ENCODE measurements around the gene ST7. TPM values are rescaled to one million over a fixed set of nuclear protein-coding genes. Genes with fewer than 3 reads are reported as not detected.

Gene ST7
- total RNA-seq, 4 donors from 2014 or later = 7.2 to 47.9 (median 19.1) TPM

GRCh38 chr7:117158941-117159697 lies 205.8 kb downstream of the ST7 start:
- TF ChIP-seq POLR2AphosphoS5 (IDR thresholded peaks at IDR 0.05) (peak in 1 of 3 donors; percentile 54), CTCF (IDR thresholded peaks at IDR 0.05) (no peak), EP300 (IDR thresholded peaks at IDR 0.05; ENCODE audit: low read depth) (no peak), POLR2A (IDR thresholded peaks at IDR 0.05) (no peak)
- in situ Hi-C loops (cut with MboI; ENCODE audit: low pct_ligation_motif_present in 1 of 4, low pct_unique_long_range_greater_than_20kb in 1 of 4, low sequenced_read_pairs in 3 of 4) (no loop called here), intact Hi-C loops (cut with DNase I; ENCODE audit: low total_unique reads) (no loop called here)
- Histone ChIP-seq H3K9me3 (no peaks in the 10 kb centered on the region), H3K27me3 (no peaks in the 10 kb centered on the region), H3K36me3 (no peaks in the 10 kb centered on the region), H3K4me1 (peaks cover 0 to 7% (median 6%) of the 10 kb centered on the region in 4 donors), H3K4me3 (no peak overlapping the region), H3K27ac (peak overlapping the region in 1 of 4 donors; percentile 15)
- 71 to 81% methylated on average over 4 of the region's 4 CpGs for WGBS, 2 donors (ENCODE audit: low coverage in 1 of 2)
- DNase-seq = no peak

GRCh38 chr7:117163101-117163500 lies 209.8 kb downstream of the ST7 start:
- 90 to 100% methylated on average over 1 to 2 of the region's 2 CpGs for WGBS, 2 donors (ENCODE audit: low coverage in 1 of 2)

GRCh38 chr7:117164620-117165019 lies 211.3 kb downstream of the ST7 start:
- TF ChIP-seq CTCF (IDR thresholded peaks at IDR 0.05) = no peak
- no peak for TF ChIP-seq POLR2AphosphoS5 (IDR thresholded peaks at IDR 0.05)
- no peak for TF ChIP-seq POLR2A (IDR thresholded peaks at IDR 0.05)
- no peak for TF ChIP-seq EP300 (IDR thresholded peaks at IDR 0.05; ENCODE audit: low read depth)

More at GRCh38 chr7:117163101-117163500, 209.8 kb downstream of the ST7 start:
- no peak for DNase-seq
- Histone ChIP-seq H3K27ac (no peak overlapping the region), H3K36me3 (no peaks in the 10 kb centered on the region), H3K9me3 (no peaks in the 10 kb centered on the region), H3K4me1 (peaks cover 0 to 6% (median 3%) of the 10 kb centered on the region in 4 donors), H3K27me3 (no peaks in the 10 kb centered on the region), H3K4me3 (no peak overlapping the region)
- intact Hi-C loops (cut with DNase I; ENCODE audit: low total_unique reads) (no loop called here), in situ Hi-C loops (cut with MboI; ENCODE audit: low pct_ligation_motif_present in 1 of 4, low pct_unique_long_range_greater_than_20kb in 1 of 4, low sequenced_read_pairs in 3 of 4) (no loop called here)
- no peak for TF ChIP-seq CTCF (IDR thresholded peaks at IDR 0.05)
- TF ChIP-seq POLR2AphosphoS5 (IDR thresholded peaks at IDR 0.05) = no peak
- TF ChIP-seq POLR2A (IDR thresholded peaks at IDR 0.05) = no peak

GRCh38 chr7:117165656-117166055 lies 212.4 kb downstream of the ST7 start:
- peak; percentile 7 for DNase-seq
- no peaks in the 10 kb centered on the region for H3K9me3 ChIP-seq
- TF ChIP-seq EP300 (IDR thresholded peaks at IDR 0.05; ENCODE audit: low read depth) (no peak), POLR2A (IDR thresholded peaks at IDR 0.05) (no peak), CTCF (IDR thresholded peaks at IDR 0.05) (no peak), POLR2AphosphoS5 (IDR thresholded peaks at IDR 0.05) (no peak)
- H3K4me1 ChIP-seq = no peaks in the 10 kb centered on the region
- H3K4me3 ChIP-seq = no peak overlapping the region
- in situ Hi-C loops (cut with MboI; ENCODE audit: low pct_ligation_motif_present in 1 of 4, low pct_unique_long_range_greater_than_20kb in 1 of 4, low sequenced_read_pairs in 3 of 4) = no loop called here
- no peaks in the 10 kb centered on the region for H3K36me3 ChIP-seq
- intact Hi-C loops (cut with DNase I; ENCODE audit: low total_unique reads) = no loop called here
- no peak overlapping the region for H3K27ac ChIP-seq
- 85 to 91% methylated on average over 4 of the region's 4 CpGs for WGBS, 2 donors (ENCODE audit: low coverage in 1 of 2)
- no peaks in the 10 kb centered on the region for H3K27me3 ChIP-seq

More at GRCh38 chr7:117164620-117165019, 211.3 kb downstream of the ST7 start:
- in situ Hi-C loops (cut with MboI; ENCODE audit: low pct_ligation_motif_present in 1 of 4, low pct_unique_long_range_greater_than_20kb in 1 of 4, low sequenced_read_pairs in 3 of 4) = no loop called here
- no peak overlapping the region for H3K27ac ChIP-seq
- no peaks in the 10 kb centered on the region for H3K9me3 ChIP-seq
- H3K36me3 ChIP-seq = no peaks in the 10 kb centered on the region
- H3K4me1 ChIP-seq = peaks cover 0 to 1% (median 0%) of the 10 kb centered on the region in 4 donors
- 75 to 90% methylated on average over 2 of the region's 2 CpGs for WGBS, 2 donors (ENCODE audit: low coverage in 1 of 2)
- H3K4me3 ChIP-seq = no peak overlapping the region
- intact Hi-C loops (cut with DNase I; ENCODE audit: low total_unique reads) = no loop called here
- DNase-seq = no peak
- no peaks in the 10 kb centered on the region for H3K27me3 ChIP-seq

All from transverse colon (tissue), 4 donors.